ENCODE results near the gene MRTFB.

Gene MRTFB

GRCh38 chr16:14063618-14064581 is 7.2 kb upstream of the MRTFB start:
- DNase-seq: no peak

- DNase-seq: no peak
Measured at GRCh38 chr16:14069818-14070217, 1.3 kb upstream of the MRTFB start.

- no peak for DNase-seq
Measured at GRCh38 chr16:14070555-14070876, 603 bp upstream of the MRTFB start.

- peak; percentile 10 for DNase-seq
Measured at GRCh38 chr16:14071576-14072271, 605 bp downstream of the MRTFB start.

GRCh38 chr16:14072360-14072759 is 1.2 kb downstream of the MRTFB start:
- no peak for DNase-seq

- DNase-seq: no peak
Measured at GRCh38 chr16:14074544-14074943, 3.4 kb downstream of the MRTFB start.

- DNase-seq: no peak
Measured at GRCh38 chr16:14077918-14078317, 6.8 kb downstream of the MRTFB start.

GRCh38 chr16:14086477-14086876 is 15.4 kb downstream of the MRTFB start:
- DNase-seq: no peak

- no peak for DNase-seq
Measured at GRCh38 chr16:14087181-14087580, 16.1 kb downstream of the MRTFB start.

- no peak for DNase-seq
Measured at GRCh38 chr16:14087590-14088154, 16.6 kb downstream of the MRTFB start.

- no peak for DNase-seq
Measured at GRCh38 chr16:14088155-14088753, 17.1 kb downstream of the MRTFB start.

- DNase-seq: no peak
Measured at GRCh38 chr16:14089283-14089823, 18.2 kb downstream of the MRTFB start.

GRCh38 chr16:14092561-14092960 is 21.4 kb downstream of the MRTFB start:
- no peak for DNase-seq

GRCh38 chr16:14095883-14096551 is 24.9 kb downstream of the MRTFB start:
- no peak for DNase-seq

- DNase-seq: no peak
Measured at GRCh38 chr16:14097182-14097959, 26.3 kb downstream of the MRTFB start.

GRCh38 chr16:14098081-14098480 is 27.0 kb downstream of the MRTFB start:
- DNase-seq: no peak

GRCh38 chr16:14100825-14101224 is 29.7 kb downstream of the MRTFB start:
- no peak for DNase-seq

GRCh38 chr16:14101415-14101814 is 30.3 kb downstream of the MRTFB start:
- DNase-seq: peak; percentile 12

- DNase-seq: no peak
Measured at GRCh38 chr16:14102925-14103720, 32.0 kb downstream of the MRTFB start.

GRCh38 chr16:14104066-14104465 is 32.9 kb downstream of the MRTFB start:
- DNase-seq: no peak

All from activated CD4-positive, alpha-beta T cell treated with anti-CD3 and anti-CD28 coated beads, Interleukin-2, amount 50 U/mL, for 16 hours (primary cell).